ENCODE results near the gene LRCH3.

LRCH3 gene

GRCh38 chr3:197791113-197791891 is at the start of gene LRCH3:
Gene LRCH3, plus strand, starts transcription at chr3:197791254. Its CDS starts 25 bp downstream, at chr3:197791279.
- TF ChIP-seq CTCF (IDR thresholded peaks at IDR 0.05): no peak

- TF ChIP-seq CTCF (IDR thresholded peaks at IDR 0.05): no peak
These were observed 48.3 kb upstream of the LRCH3 start for GRCh38 chr3:197742787-197743186.

GRCh38 chr3:197746209-197746608 is 44.8 kb upstream of the LRCH3 start:
- no peak for TF ChIP-seq CTCF (IDR thresholded peaks at IDR 0.05)

- TF ChIP-seq CTCF (IDR thresholded peaks at IDR 0.05): no peak
These were observed 44.2 kb upstream of the LRCH3 start for GRCh38 chr3:197746801-197747237.

- TF ChIP-seq CTCF (IDR thresholded peaks at IDR 0.05): no peak
These were observed 42.3 kb upstream of the LRCH3 start for GRCh38 chr3:197748597-197749314.

- TF ChIP-seq CTCF (IDR thresholded peaks at IDR 0.05): no peak
These were observed 41.8 kb upstream of the LRCH3 start for GRCh38 chr3:197749315-197749600.

GRCh38 chr3:197749601-197750395 is 41.3 kb upstream of the LRCH3 start, which contains the start of gene FYTTD1:
Gene FYTTD1, plus strand, starts transcription at chr3:197749883. Its CDS starts 89 bp downstream, at chr3:197749972.
- TF ChIP-seq CTCF (IDR thresholded peaks at IDR 0.05): peak; percentile 52

Measured in LNCAP (cell line).